GM12892 (cell line): ENCODE measurements around the gene CEACAM1.

Source experiments
- POLR2A ChIP-seq: IDR thresholded peaks from 2 replicates; pipeline ENCODE4 v1.6.1; 2011; ENCODE audit warnings: low read depth, low read length, control low read depth
- TAF1 ChIP-seq: IDR thresholded peaks from 2 replicates; pipeline ENCODE4 v1.6.1; 2011; ENCODE audit warnings: low read depth, mild to moderate bottlenecking, control low read depth, low read length, borderline replicate concordance

DNA sequence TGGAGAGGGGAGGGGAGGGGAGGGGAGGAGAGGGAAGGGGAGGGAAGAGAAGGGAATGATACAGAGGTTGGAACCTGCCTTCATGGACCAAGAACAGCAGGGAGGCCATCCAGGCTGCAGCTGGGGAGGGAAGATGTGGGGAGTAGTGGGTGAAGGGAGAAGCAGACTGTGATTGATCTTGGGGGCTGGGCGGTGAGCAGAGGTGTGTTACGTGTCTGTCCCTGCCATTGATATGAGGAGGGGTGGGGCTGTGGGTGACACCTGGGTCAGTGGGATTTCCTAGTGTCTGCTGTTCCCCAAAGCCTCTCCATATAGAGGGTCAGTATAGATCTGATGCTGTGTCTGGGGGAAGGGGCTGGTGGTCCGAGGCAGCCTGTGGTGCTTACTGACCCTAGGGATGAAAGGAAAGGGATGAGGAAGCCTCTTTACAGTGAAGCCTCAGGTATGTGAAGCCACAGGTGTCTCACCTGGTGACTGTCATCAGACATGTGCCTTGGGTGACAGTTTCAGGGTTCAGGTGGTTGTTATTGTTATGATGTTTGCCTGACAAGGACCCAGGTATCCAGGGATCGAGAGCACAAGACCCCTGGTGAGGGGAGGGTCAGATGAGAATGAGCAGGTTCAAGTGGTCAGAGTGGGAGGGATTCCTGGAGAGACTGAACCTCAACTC, 18.7 kb upstream of the CEACAM1 start:
- TF ChIP-seq POLR2A (no peak), TAF1 (no peak)
